ENCODE measurements around the gene NFATC4. TPM values are rescaled to one million over a fixed set of nuclear protein-coding genes. Genes with fewer than 3 reads are reported as not detected.

The NFATC4 gene
- total RNA-seq, 1 donor from 2014 or later: 42.4 TPM

GRCh38 chr14:24398293-24398652 is 30.3 kb downstream of the NFATC4 start:
- TF ChIP-seq CTCF (IDR thresholded peaks at IDR 0.05; ENCODE audit: unreplicated experiment): no peak
- peaks cover 41% of the 10 kb centered on the region for H3K4me1 Mint-ChIP-seq (ENCODE audit: unreplicated experiment)
- peaks cover under 1% of the 10 kb centered on the region for H3K36me3 Mint-ChIP-seq (ENCODE audit: low read depth, unreplicated experiment)
- H3K27ac Mint-ChIP-seq (ENCODE audit: unreplicated experiment): no peak overlapping the region
- H3K27me3 Mint-ChIP-seq (ENCODE audit: unreplicated experiment): peaks cover 10% of the 10 kb centered on the region
- DNase-seq (ENCODE audit: low spot score): no peak
- H3K4me3 Mint-ChIP-seq (ENCODE audit: unreplicated experiment): no peak overlapping the region
- no peaks in the 10 kb centered on the region for H3K9me3 Mint-ChIP-seq (ENCODE audit: unreplicated experiment)

- Mint-ChIP-seq H3K27me3 (ENCODE audit: unreplicated experiment) (peaks cover 10% of the 10 kb centered on the region), H3K4me1 (ENCODE audit: unreplicated experiment) (peaks cover 47% of the 10 kb centered on the region), H3K27ac (ENCODE audit: unreplicated experiment) (peak within 1 kb of the TSS; percentile 61), H3K4me3 (ENCODE audit: unreplicated experiment) (peak within 1 kb of the TSS; percentile 92), H3K9me3 (ENCODE audit: unreplicated experiment) (no peaks in the 10 kb centered on the region), H3K36me3 (ENCODE audit: low read depth, unreplicated experiment) (peaks cover 7% of the 10 kb centered on the region)
- TF ChIP-seq CTCF (IDR thresholded peaks at IDR 0.05; ENCODE audit: unreplicated experiment): no peak
- peak; percentile 66 for DNase-seq (ENCODE audit: low spot score)
These were observed 30.9 kb downstream of the NFATC4 start, which contains the start of gene NYNRIN for GRCh38 chr14:24398653-24399446. Gene NYNRIN (plus strand): TSS chr14:24399003. CDS start chr14:24399247, 244 bp downstream.

GRCh38 chr14:24399447-24399822 is 31.5 kb downstream of the NFATC4 start:
- Mint-ChIP-seq H3K36me3 (ENCODE audit: low read depth, unreplicated experiment) (peaks cover 8% of the 10 kb centered on the region), H3K4me1 (ENCODE audit: unreplicated experiment) (peaks cover 52% of the 10 kb centered on the region), H3K4me3 (ENCODE audit: unreplicated experiment) (peak overlapping the region; percentile 92), H3K27ac (ENCODE audit: unreplicated experiment) (peak overlapping the region; percentile 61), H3K27me3 (ENCODE audit: unreplicated experiment) (peaks cover 10% of the 10 kb centered on the region), H3K9me3 (ENCODE audit: unreplicated experiment) (no peaks in the 10 kb centered on the region)
- TF ChIP-seq CTCF (IDR thresholded peaks at IDR 0.05; ENCODE audit: unreplicated experiment): no peak
- DNase-seq (ENCODE audit: low spot score): no peak

GRCh38 chr14:24399999-24400718 is 32.2 kb downstream of the NFATC4 start:
- DNase-seq (ENCODE audit: low spot score): no peak
- Mint-ChIP-seq H3K27ac (ENCODE audit: unreplicated experiment) (peak overlapping the region; percentile 46), H3K27me3 (ENCODE audit: unreplicated experiment) (peaks cover 10% of the 10 kb centered on the region), H3K9me3 (ENCODE audit: unreplicated experiment) (no peaks in the 10 kb centered on the region), H3K36me3 (ENCODE audit: low read depth, unreplicated experiment) (peaks cover 8% of the 10 kb centered on the region), H3K4me3 (ENCODE audit: unreplicated experiment) (peak overlapping the region; percentile 92), H3K4me1 (ENCODE audit: unreplicated experiment) (peaks cover 56% of the 10 kb centered on the region)
- no peak for TF ChIP-seq CTCF (IDR thresholded peaks at IDR 0.05; ENCODE audit: unreplicated experiment)
